ENCODE data around the gene PUDP.

DNA sequence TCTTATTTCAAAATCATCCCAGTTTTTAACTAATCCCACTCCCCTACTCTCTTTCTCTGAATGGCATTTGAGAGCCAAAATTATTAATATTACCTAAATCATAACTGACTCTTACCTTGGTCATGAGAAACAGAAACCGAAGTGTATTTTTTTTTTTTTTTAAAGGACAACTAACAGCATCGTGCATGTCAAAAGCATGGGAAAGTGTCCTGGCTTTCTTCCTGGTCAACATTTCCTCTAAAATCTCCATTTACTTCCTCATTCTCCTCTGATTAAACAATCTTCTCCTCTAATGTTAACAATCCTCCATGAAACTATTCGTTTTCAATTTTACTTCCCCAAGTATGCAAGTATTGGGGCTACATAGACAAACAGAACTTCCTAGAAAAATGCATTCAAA lies 2.5 kb downstream of the PUDP start:
- TF ChIP-seq JUND (IDR thresholded peaks at IDR 0.05) = no peak
- TF ChIP-seq EGR1 (IDR thresholded peaks at IDR 0.05; ENCODE audit: low read depth in 2 of 2) = no peak

Measured in liver (tissue), 2 donors.